ENCODE measurements around the gene CENPP. TPM values are rescaled to one million over a fixed set of nuclear protein-coding genes. Genes with fewer than 3 reads are reported as not detected.

The CENPP gene
- total RNA-seq, 2 donors from 2014 or later, result 3.1 to 11.0 TPM

- Histone ChIP-seq H3K27ac (no peak overlapping the region), H3K36me3 (no peaks in the 10 kb centered on the region), H3K9me3 (no peaks in the 10 kb centered on the region), H3K4me1 (no peaks in the 10 kb centered on the region), H3K4me3 (no peak overlapping the region), H3K27me3 (no peaks in the 10 kb centered on the region), H3K9ac (ENCODE audit: low read depth in 2 of 2, low read length in 2 of 2) (no peak overlapping the region)
- no peak for DNase-seq
- TF ChIP-seq CTCF (IDR thresholded peaks at IDR 0.05), result no peak
- intact Hi-C loops (cut with DNase I), result no loop called here
These were observed 107.3 kb downstream of the CENPP start for GRCh38 chr9:92432972-92433548.

GRCh38 chr9:92435263-92435662 is 109.5 kb downstream of the CENPP start:
- no peaks in the 10 kb centered on the region for H3K9me3 ChIP-seq
- no peaks in the 10 kb centered on the region for H3K4me1 ChIP-seq
- H3K36me3 ChIP-seq, result no peaks in the 10 kb centered on the region
- H3K27ac ChIP-seq, result no peak overlapping the region
- intact Hi-C loops (cut with DNase I), result loop anchor here (5.0 kb wide), 1 partner anchor 93 kb away; no protein-coding TSS in a partner anchor
- no peak overlapping the region for H3K9ac ChIP-seq (ENCODE audit: low read depth in 2 of 2, low read length in 2 of 2)
- TF ChIP-seq CTCF (IDR thresholded peaks at IDR 0.05), result no peak
- DNase-seq, result no peak
- no peaks in the 10 kb centered on the region for H3K27me3 ChIP-seq
- H3K4me3 ChIP-seq, result no peak overlapping the region

- intact Hi-C loops (cut with DNase I), result loop anchor here (5.0 kb wide), 1 partner anchor 97 kb away; no protein-coding TSS in a partner anchor
These were observed 113.3 kb downstream of the CENPP start for GRCh38 chr9:92438900-92439526.

GRCh38 chr9:92439921-92440750 is 114.4 kb downstream of the CENPP start:
- intact Hi-C loops (cut with DNase I), result loop anchor here (5.0 kb wide), 2 partner anchors 98 to 197 kb away; no protein-coding TSS in a partner anchor
- no peaks in the 10 kb centered on the region for H3K4me1 ChIP-seq
- H3K9me3 ChIP-seq, result no peaks in the 10 kb centered on the region

More at GRCh38 chr9:92438900-92439526, 113.3 kb downstream of the CENPP start:
- no peaks in the 10 kb centered on the region for H3K9me3 ChIP-seq
- no peaks in the 10 kb centered on the region for H3K27me3 ChIP-seq
- no peak for DNase-seq
- no peak overlapping the region for H3K9ac ChIP-seq (ENCODE audit: low read depth in 2 of 2, low read length in 2 of 2)
- H3K4me3 ChIP-seq, result no peak overlapping the region
- no peaks in the 10 kb centered on the region for H3K4me1 ChIP-seq
- no peaks in the 10 kb centered on the region for H3K36me3 ChIP-seq
- no peak overlapping the region for H3K27ac ChIP-seq
- TF ChIP-seq CTCF (IDR thresholded peaks at IDR 0.05), result no peak

More at GRCh38 chr9:92439921-92440750, 114.4 kb downstream of the CENPP start:
- Histone ChIP-seq H3K27me3 (no peaks in the 10 kb centered on the region), H3K9ac (ENCODE audit: low read depth in 2 of 2, low read length in 2 of 2) (no peak overlapping the region), H3K36me3 (no peaks in the 10 kb centered on the region), H3K27ac (no peak overlapping the region), H3K4me3 (no peak overlapping the region)
- no peak for TF ChIP-seq CTCF (IDR thresholded peaks at IDR 0.05)
- no peak for DNase-seq
